Panc1 (cell line): ENCODE data around the gene AHI1.

Experiments
- POLR2AphosphoS5 ChIP-seq: IDR thresholded peaks from 2 replicates; pipeline ENCODE4 v1.6.1; 2012; ENCODE audit warnings: mild to moderate bottlenecking, low read depth, low read length, moderate library complexity
- SIN3A ChIP-seq: IDR thresholded peaks from 2 replicates; pipeline ENCODE4 v1.6.1; 2012; ENCODE audit warnings: low read depth, mild to moderate bottlenecking, low read length, moderate library complexity, borderline replicate concordance; ENCODE audit not compliant: insufficient read depth
- TF ChIP-seq, protein P1 (sequence below): fragments of 450-650 bp; IDR thresholded peaks from 2 replicates; pipeline ENCODE4 v1.5.1; 2017; ENCODE audit warnings: mild to moderate bottlenecking

DNA sequence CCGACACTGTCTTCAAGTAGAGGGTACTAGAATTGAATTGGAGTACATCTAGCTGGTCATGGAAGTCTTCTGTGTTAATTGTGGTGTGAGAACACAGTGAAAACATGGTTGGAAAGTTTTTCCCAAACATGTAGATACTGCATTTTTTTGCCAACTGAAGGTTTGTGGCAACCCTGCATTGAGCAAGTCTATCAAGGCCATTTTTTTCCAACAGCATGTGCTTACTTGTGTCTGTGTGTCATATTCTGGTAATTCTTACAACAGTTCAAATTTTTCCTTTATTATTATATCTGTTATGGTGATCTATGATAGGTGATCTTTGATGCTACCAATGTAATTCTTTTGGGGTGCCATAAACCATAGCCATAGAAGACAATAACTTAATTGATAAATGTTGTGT is 169.4 kb downstream of the AHI1 start:
- TF ChIP-seq, protein P1, sequence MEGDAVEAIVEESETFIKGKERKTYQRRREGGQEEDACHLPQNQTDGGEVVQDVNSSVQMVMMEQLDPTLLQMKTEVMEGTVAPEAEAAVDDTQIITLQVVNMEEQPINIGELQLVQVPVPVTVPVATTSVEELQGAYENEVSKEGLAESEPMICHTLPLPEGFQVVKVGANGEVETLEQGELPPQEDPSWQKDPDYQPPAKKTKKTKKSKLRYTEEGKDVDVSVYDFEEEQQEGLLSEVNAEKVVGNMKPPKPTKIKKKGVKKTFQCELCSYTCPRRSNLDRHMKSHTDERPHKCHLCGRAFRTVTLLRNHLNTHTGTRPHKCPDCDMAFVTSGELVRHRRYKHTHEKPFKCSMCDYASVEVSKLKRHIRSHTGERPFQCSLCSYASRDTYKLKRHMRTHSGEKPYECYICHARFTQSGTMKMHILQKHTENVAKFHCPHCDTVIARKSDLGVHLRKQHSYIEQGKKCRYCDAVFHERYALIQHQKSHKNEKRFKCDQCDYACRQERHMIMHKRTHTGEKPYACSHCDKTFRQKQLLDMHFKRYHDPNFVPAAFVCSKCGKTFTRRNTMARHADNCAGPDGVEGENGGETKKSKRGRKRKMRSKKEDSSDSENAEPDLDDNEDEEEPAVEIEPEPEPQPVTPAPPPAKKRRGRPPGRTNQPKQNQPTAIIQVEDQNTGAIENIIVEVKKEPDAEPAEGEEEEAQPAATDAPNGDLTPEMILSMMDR = no peak
- TF ChIP-seq SIN3A = no peak
- TF ChIP-seq POLR2AphosphoS5 = no peak
